ENCODE measurements around the gene SERPINB7.

Gene SERPINB7

DNA sequence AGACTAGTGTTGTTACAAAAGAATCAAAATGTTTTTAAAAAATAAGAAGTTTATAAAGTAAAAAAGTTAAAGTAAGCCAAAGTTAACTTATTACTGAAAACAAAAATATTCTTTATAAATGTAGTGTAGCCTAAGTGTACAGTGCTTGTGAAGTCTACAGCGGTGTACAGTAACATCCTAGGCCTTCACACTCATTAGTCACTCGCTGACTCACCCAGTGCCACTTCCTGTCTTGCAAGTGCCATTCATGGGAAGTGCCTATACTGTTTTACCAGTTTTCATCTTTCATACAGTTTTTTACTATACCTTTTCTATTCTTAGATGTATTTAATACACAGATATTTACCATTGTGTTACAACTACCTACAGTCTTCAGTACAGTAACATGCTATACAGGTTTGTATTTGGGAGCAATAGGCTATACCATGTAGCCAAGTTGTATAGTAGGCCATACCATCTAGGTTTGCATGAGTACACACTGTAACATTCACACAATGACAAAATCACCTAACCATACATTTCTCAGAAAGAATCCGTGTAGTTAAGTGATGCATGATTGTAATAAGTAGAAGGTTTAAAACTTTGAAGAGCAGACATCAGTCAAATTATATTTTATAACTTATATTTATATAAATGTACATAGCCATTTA lies 13.4 kb downstream of the SERPINB7 start:
- H3K27ac ChIP-seq: no peak overlapping the region
- no peak for DNase-seq
- TF ChIP-seq, protein P1, sequence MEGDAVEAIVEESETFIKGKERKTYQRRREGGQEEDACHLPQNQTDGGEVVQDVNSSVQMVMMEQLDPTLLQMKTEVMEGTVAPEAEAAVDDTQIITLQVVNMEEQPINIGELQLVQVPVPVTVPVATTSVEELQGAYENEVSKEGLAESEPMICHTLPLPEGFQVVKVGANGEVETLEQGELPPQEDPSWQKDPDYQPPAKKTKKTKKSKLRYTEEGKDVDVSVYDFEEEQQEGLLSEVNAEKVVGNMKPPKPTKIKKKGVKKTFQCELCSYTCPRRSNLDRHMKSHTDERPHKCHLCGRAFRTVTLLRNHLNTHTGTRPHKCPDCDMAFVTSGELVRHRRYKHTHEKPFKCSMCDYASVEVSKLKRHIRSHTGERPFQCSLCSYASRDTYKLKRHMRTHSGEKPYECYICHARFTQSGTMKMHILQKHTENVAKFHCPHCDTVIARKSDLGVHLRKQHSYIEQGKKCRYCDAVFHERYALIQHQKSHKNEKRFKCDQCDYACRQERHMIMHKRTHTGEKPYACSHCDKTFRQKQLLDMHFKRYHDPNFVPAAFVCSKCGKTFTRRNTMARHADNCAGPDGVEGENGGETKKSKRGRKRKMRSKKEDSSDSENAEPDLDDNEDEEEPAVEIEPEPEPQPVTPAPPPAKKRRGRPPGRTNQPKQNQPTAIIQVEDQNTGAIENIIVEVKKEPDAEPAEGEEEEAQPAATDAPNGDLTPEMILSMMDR (IDR thresholded peaks at IDR 0.05; ENCODE audit: low read depth, low read length): no peak
- no peak overlapping the region for H3K4me3 ChIP-seq (ENCODE audit: low read depth, low read length)
- no peaks in the 10 kb centered on the region for H3K9me3 ChIP-seq (ENCODE audit: severe bottlenecking)
- no peaks in the 10 kb centered on the region for H3K36me3 ChIP-seq
- no peaks in the 10 kb centered on the region for H3K27me3 ChIP-seq (ENCODE audit: insufficient read depth, low read depth, severe bottlenecking)

DNA sequence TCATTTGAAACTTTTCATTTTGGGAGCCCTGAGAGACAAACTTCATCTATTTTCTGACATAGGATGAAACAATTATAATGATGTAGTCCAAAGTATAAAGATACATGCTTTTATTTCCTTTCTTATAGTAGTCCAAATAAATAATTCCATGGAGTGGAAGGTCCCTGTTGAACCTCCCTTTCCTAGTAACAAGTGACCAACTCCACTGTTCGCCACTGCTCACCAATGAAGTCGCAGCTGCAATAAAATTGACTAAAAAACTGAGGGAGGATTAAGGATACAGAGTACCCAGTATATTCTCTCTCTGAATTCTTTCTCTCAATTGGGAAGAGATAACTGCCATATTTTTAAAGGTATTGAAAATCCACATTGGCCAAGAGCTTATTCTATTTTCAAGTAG lies 14.1 kb downstream of the SERPINB7 start:
- TF ChIP-seq, protein P1 (IDR thresholded peaks at IDR 0.05; ENCODE audit: low read depth, low read length): no peak
- DNase-seq: no peak
- no peak overlapping the region for H3K27ac ChIP-seq
- H3K4me3 ChIP-seq (ENCODE audit: low read depth, low read length): no peak overlapping the region
- no peaks in the 10 kb centered on the region for H3K36me3 ChIP-seq
- H3K9me3 ChIP-seq (ENCODE audit: severe bottlenecking): no peaks in the 10 kb centered on the region
- no peaks in the 10 kb centered on the region for H3K27me3 ChIP-seq (ENCODE audit: insufficient read depth, low read depth, severe bottlenecking)

DNA sequence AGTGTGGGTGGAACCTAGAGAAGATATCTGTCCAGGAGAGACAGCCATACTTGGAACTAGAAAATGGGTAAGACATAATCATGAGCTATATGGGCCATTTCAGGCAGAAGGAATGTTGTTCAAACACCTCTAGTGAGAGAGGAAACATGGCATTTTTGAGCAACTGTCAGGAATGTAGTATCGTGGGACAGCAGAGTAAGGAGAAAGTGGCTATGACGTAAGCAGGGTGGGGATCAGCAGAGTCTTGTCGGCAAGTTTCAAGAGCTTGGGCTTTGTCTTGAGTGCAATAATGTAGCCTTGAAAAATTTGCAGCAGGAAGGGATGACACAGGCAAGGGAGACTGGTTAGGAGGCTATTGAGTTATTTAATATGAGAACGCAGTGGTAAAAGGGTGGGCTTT lies 20.4 kb downstream of the SERPINB7 start:
- Histone ChIP-seq H3K4me3 (ENCODE audit: low read depth, low read length) (no peak overlapping the region), H3K9me3 (ENCODE audit: severe bottlenecking) (no peaks in the 10 kb centered on the region), H3K36me3 (no peaks in the 10 kb centered on the region), H3K27me3 (ENCODE audit: insufficient read depth, low read depth, severe bottlenecking) (no peaks in the 10 kb centered on the region), H3K27ac (no peak overlapping the region)
- TF ChIP-seq, protein P1 (IDR thresholded peaks at IDR 0.05; ENCODE audit: low read depth, low read length): no peak
- DNase-seq: no peak

DNA sequence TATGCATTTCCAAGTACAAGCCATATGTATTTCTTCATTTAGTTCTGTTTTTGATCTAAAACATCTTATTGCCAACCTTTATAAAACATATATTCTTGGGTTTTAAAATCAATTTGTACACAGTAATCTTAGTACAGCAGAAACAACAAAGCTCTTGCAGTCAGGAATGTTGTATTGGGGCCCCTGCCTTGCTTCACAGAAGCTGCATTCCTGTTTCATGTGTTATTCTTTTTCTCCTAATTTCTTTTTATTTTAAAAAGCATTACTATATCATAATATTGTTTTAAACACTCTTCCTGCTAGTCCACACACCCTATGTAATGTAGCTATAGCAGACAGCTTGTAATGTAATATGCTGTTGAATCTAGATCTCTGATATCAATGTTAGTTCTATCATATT lies 24.0 kb downstream of the SERPINB7 start:
- DNase-seq: no peak
- no peaks in the 10 kb centered on the region for H3K27me3 ChIP-seq (ENCODE audit: insufficient read depth, low read depth, severe bottlenecking)

DNA sequence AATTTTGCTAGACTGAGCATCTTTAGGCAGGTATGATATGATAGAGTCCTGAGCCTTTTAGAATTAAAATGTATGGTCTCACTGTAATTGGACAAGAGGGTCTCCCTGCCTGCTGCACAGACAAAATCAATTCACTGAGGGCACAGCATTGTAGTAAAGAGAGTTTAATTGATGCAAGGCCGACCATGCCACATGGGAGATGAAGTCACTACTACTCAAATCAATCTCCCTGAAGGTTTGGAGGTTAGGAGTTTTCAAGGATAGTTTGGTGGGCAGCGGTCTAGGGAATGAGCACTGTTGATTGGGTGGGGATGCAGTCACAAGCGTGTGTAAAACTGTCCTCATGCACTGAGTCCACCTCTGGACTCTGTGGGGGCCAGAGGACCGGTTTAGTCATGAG lies 26.1 kb downstream of the SERPINB7 start:
- TF ChIP-seq, protein P1 (IDR thresholded peaks at IDR 0.05; ENCODE audit: low read depth, low read length): no peak
- Histone ChIP-seq H3K4me3 (ENCODE audit: low read depth, low read length) (no peak overlapping the region), H3K27me3 (ENCODE audit: insufficient read depth, low read depth, severe bottlenecking) (no peaks in the 10 kb centered on the region), H3K9me3 (ENCODE audit: severe bottlenecking) (no peaks in the 10 kb centered on the region), H3K27ac (no peak overlapping the region), H3K36me3 (no peaks in the 10 kb centered on the region)
- DNase-seq: no peak

More for the DNA sequence above, 24.0 kb downstream of the SERPINB7 start:
- TF ChIP-seq, protein P1 (IDR thresholded peaks at IDR 0.05; ENCODE audit: low read depth, low read length): no peak
- Histone ChIP-seq H3K36me3 (no peaks in the 10 kb centered on the region), H3K9me3 (ENCODE audit: severe bottlenecking) (no peaks in the 10 kb centered on the region), H3K27ac (no peak overlapping the region), H3K4me3 (ENCODE audit: low read depth, low read length) (no peak overlapping the region)

DNA sequence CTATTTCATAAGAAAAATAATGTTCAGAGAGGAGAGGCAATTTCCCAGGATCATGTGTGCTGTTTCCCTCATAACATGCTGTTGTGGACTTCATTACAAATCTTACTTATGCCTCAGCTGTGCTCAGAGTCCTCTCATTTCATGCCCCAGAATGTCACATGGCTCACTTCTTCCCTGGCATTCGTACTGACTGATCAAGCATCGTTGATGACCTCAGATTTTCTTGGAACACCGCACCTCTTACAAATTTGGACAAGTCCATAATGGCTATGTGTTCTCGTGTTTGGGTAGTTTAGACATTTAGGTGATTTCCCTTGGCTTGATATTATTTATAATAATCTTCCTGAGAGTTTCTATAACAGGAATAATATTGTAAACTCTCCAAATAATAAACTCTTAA lies 32.9 kb downstream of the SERPINB7 start:
- TF ChIP-seq, protein P1 (IDR thresholded peaks at IDR 0.05; ENCODE audit: low read depth, low read length): no peak
- H3K27me3 ChIP-seq (ENCODE audit: insufficient read depth, low read depth, severe bottlenecking): no peaks in the 10 kb centered on the region
- H3K4me3 ChIP-seq (ENCODE audit: low read depth, low read length): no peak overlapping the region
- H3K36me3 ChIP-seq: no peaks in the 10 kb centered on the region
- H3K9me3 ChIP-seq (ENCODE audit: severe bottlenecking): no peaks in the 10 kb centered on the region
- no peak for DNase-seq
- no peak overlapping the region for H3K27ac ChIP-seq
